NOMO-1 treated with dmso at 0.1 percent for 144 hours (cell line): ENCODE measurements around the gene KLHL24.
"Not testable (repeated sequence)": the region's sequence is repeated elsewhere in the genome, so short reads cannot be mapped to it uniquely, and the experiment has no call there.

Experiments used
- DNase-seq: peaks from one replicate; lab custom pipeline; 2025; ENCODE audit not compliant: unreplicated experiment; lab: John Stamatoyannopoulos, UW

KLHL24 gene

GRCh38 chr3:183635107-183635430 is 354 bp upstream of the KLHL24 start:
- no peak for DNase-seq

DNA sequence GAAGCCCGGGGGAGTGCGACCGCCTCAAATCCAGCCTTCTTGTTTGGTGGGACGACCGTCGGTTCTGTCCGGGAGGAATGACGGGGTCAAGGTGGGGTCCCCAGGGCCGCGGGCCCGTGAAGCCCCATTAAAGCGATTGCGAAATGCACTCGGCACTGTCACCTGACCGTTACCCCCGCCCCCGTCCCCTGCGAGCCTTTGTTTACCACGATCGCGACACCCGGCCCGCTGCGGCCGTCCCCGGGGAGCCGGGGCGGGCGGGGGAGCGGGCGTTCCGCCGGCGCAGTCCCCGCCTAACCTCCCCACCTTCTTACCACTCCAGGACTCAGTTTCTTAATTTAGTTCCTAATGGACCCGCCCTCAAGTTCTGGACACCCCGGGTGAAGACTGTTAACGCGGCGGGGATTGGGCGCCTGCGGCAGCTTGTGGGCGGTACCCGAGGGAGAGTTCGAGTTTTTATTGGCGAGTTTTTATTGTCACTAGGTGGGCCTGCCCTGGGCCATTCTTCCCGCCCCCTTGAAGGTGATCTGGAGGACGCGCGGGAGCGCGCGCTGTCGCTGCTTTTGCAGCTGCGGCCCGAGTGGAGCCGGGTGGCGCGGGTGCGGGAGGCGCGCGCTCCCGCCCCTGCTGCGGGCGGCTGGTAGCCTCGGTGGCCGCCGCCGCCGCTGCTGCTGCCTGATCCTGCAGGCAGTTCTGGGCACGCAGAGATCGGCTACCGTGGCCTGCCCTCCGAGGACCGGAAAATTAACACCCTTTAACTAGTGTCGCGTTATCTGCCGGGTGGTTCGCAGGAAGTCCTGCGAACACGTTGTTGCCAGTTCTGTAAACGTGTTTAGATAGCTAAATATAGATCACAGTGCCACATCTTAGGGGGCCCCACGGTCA is 1.0 kb downstream of the KLHL24 start:
- DNase-seq: peak; percentile 100

DNA sequence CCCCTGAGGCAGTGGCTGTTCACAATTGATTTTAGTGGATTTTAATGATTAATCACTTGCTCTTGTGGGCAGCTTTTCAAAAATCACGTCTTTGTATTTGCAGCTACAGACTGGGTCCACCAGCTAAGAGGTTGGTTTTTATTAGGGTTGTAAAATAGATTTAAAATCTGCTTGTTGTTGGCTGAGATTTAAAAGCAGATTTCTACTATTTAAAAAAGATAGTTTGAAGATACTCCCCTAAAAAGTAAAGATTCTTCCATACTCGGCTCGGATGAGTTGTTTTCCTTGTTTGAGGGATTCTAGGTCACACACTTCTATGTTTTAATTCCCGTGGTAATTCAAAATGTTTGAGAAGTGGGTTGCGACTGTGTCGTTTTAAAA is 1.7 kb downstream of the KLHL24 start:
- no peak for DNase-seq

GRCh38 chr3:183637633-183638032 is 2.2 kb downstream of the KLHL24 start:
- DNase-seq: not testable (repeated sequence)

- no peak for DNase-seq
Measured at GRCh38 chr3:183638101-183638852, 2.9 kb downstream of the KLHL24 start.

GRCh38 chr3:183640635-183641034 is 5.2 kb downstream of the KLHL24 start:
- not testable (repeated sequence) for DNase-seq

- DNase-seq: no peak
Measured at GRCh38 chr3:183641882-183642281, 6.5 kb downstream of the KLHL24 start.

- no peak for DNase-seq
Measured at GRCh38 chr3:183644244-183644643, 8.8 kb downstream of the KLHL24 start.

DNA sequence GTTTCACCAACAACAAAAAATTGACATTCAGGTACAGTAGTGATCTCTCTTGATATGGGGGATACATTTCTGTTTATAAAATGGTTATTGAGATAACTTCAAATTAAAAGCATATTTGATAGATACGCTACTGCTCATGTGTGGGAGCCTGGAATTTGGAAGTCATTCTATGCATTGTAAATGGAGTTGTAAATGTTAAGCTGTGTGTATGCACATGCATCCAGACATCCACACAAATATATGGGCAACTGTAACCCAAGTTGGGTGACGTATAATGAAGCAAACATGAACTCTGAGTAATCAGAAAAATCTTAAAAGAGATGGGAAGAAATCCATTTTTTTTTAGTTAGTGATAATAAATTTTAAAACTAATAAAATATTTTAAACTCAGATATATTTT is 9.8 kb downstream of the KLHL24 start:
- DNase-seq: no peak

DNA sequence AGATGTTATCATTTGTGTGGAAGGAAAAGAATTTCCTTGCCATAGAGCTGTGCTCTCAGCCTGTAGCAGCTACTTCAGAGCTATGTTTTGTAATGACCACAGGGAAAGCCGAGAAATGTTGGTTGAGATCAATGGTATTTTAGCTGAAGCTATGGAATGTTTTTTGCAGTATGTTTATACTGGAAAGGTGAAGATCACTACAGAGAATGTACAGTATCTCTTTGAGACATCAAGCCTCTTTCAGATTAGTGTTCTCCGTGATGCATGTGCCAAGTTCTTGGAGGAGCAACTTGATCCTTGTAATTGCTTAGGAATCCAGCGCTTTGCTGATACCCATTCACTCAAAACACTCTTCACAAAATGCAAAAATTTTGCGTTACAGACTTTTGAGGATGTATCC is 15.1 kb downstream of the KLHL24 start:
- no peak for DNase-seq

DNA sequence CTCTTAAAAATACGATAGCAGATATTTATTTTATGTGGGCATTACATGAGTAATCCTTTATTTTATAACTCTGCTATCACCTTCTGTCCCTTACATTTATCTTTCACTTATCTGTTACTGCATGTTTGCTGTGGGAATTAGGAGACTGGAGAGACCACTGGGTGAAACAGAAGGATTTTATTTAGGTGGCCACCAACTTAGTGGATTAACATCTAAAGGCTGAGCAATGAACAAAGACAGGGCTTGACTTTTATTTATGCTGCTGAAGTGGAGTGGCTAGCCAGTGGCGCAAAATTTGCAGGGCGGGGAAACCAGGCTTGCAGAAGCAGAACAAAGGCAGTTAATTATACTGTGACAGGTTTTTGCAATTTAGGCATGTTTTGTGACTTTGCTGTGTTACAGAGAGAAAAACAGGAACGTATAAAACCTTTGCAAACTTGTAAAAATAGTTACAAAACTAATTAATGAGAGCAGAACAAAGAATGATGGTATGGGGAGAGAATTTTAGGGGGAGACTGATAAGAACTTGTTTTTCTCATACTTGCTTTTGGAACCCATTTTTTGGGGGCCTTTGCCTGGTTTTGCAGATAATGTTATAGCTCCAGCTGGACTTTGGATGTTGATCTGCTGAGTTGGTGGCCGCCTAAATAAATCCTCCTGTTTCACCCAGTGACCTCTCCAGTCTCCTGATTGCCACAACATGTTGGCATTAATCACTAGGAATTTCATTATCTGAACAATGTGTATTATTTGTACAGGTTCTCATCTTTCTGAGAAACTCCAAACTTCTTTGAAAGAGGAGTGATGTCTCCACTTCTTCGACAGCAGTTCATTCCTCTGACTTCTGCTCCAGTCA is 18.0 kb downstream of the KLHL24 start:
- peak; percentile 1 for DNase-seq

DNA sequence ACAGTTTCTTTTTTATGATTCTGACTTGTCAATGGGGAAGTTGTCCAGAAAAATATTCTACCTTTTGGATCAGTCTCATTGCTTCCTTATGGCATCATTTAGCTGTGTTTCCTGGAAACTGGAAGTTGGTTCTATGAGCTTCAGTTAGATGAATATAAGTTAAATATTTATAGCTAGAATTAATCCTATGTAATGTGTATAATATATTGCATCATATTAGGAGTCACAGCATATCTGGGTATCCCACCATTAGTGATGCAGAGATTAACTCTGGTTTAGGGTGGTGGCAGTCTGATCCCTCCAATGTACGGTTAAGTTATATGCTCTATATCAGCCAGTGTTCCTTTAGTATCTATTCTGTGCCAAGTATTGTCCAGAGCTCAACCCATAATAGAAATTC is 19.3 kb downstream of the KLHL24 start:
- DNase-seq: no peak

DNA sequence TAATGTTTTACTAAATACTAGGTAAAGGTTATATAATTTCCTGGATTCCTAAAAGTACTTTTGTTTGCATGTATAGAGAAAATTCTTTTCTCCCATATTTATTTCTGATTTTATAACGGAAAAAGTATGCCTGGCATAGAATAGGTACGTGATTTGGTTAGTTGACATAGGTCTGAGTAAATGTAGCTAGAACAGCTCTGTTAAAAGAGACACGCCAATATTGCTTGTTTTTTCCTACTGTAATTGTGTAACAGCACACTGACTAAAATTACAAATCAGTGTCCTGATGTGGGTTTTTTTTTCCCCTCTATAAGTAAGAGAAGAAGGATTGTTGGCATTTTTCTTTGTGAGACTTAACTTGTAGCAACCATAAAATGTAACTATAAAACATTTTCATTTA is 26.7 kb downstream of the KLHL24 start:
- DNase-seq: no peak

DNA sequence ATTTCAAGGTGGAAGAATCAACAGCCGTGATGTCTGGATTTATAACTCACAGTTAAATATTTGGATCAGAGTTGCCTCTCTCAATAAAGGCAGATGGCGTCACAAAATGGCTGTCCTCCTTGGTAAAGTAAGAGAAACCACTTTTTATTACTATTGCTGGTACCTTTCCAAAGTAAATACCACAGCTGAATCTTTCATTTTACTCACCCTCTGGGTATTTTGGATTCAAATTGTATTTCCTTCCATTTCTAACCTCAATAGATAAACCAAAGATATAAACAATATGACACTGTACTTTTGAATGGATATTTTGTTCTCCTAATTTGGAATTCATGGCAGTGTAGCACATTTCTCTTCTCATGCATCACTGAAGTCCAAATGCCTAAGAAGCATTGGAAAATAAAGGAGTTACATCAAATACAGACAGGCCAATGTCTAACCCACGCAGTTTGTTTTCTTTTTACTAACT is 29.5 kb downstream of the KLHL24 start:
- DNase-seq: no peak

GRCh38 chr3:183680061-183680460 is 44.6 kb downstream of the KLHL24 start:
- DNase-seq: no peak

- DNase-seq: no peak
Measured at GRCh38 chr3:183687705-183688104, 52.3 kb downstream of the KLHL24 start.

DNA sequence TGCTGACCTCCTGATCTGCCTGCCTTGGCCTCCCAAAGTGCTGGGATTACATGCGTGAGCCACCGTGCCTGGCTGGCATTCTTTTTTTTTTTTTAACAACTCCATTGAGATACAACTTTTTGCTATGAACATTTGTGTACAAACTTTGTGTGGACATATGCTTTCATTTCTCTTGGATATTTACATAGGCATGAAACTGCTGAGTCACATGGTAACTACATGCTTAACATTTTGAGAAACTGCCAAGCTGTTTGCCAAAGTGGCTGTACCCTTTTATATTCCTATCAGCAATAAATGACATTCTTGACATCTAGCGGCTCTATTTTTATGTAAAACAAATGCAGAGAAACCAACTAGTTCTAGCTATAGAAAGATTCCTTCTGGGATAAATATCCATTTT is 53.5 kb downstream of the KLHL24 start:
- no peak for DNase-seq

GRCh38 chr3:183689621-183690020 is 54.2 kb downstream of the KLHL24 start:
- not testable (repeated sequence) for DNase-seq

- no peak for DNase-seq
Measured at GRCh38 chr3:183690402-183690995, 55.1 kb downstream of the KLHL24 start.

- DNase-seq: no peak
Measured at GRCh38 chr3:183692436-183692835, 57.0 kb downstream of the KLHL24 start.
